Measurements from ENCODE around the gene PTPN14. TPM values are rescaled to one million over a fixed set of nuclear protein-coding genes. Genes with fewer than 3 reads are reported as not detected.

PTPN14 gene
- total RNA-seq, 4 donors from 2014 or later = 4.5 to 9.7 (median 7.1) TPM

GRCh38 chr1:214328770-214329469 is 222.5 kb downstream of the PTPN14 start:
- Histone ChIP-seq H3K9me3 (no peaks in the 10 kb centered on the region), H3K4me3 (no peak overlapping the region), H3K27me3 (no peaks in the 10 kb centered on the region), H3K4me1 (peaks cover 0 to 3% (median 0%) of the 10 kb centered on the region in 4 donors), H3K36me3 (no peaks in the 10 kb centered on the region), H3K27ac (no peak overlapping the region)
- TF ChIP-seq, protein P1, sequence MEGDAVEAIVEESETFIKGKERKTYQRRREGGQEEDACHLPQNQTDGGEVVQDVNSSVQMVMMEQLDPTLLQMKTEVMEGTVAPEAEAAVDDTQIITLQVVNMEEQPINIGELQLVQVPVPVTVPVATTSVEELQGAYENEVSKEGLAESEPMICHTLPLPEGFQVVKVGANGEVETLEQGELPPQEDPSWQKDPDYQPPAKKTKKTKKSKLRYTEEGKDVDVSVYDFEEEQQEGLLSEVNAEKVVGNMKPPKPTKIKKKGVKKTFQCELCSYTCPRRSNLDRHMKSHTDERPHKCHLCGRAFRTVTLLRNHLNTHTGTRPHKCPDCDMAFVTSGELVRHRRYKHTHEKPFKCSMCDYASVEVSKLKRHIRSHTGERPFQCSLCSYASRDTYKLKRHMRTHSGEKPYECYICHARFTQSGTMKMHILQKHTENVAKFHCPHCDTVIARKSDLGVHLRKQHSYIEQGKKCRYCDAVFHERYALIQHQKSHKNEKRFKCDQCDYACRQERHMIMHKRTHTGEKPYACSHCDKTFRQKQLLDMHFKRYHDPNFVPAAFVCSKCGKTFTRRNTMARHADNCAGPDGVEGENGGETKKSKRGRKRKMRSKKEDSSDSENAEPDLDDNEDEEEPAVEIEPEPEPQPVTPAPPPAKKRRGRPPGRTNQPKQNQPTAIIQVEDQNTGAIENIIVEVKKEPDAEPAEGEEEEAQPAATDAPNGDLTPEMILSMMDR (IDR thresholded peaks at IDR 0.05) = peak; percentile 82 to 91 (median 88)
- TF ChIP-seq EP300 (IDR thresholded peaks at IDR 0.05; ENCODE audit: low read depth) (no peak), POLR2A (IDR thresholded peaks at IDR 0.05) (no peak), POLR2AphosphoS5 (IDR thresholded peaks at IDR 0.05) (no peak)
- DNase-seq = peak; percentile 83
- 66% methylated on average over 10 of the region's 11 CpGs; no CpG with 5 or more reads in 1 of the 2 donors for WGBS, 2 donors (ENCODE audit: low coverage in 1 of 2)
- in situ Hi-C loops (cut with MboI; ENCODE audit: low pct_ligation_motif_present in 1 of 4, low pct_unique_long_range_greater_than_20kb in 1 of 4, low sequenced_read_pairs in 3 of 4) (loop anchor here in 3 of 4 donors (5.0 to 25.0 kb wide), 3 partner anchors 62 to 258 kb away; no protein-coding TSS in a partner anchor), intact Hi-C loops (cut with DNase I; ENCODE audit: low total_unique reads) (no loop called here)

DNA sequence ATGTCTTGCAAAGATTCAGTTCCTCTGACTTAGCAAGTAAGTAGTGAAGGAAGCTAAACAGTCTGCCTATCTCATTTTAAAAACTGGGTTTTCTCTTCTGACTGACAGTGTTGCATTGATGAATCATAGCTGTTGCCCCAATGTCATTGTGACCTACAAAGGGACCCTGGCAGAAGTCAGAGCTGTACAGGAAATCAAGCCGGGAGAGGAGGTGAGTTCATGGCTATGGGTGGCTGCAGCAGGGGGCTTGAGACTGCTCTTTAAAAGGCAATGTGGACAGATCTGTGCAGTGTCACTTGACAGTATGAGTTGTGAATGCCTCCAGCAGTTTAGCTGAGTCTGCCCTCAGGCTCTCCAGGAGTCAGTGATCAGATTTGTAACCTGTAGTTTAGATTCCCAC is 223.9 kb downstream of the PTPN14 start:
- intact Hi-C loops (cut with DNase I; ENCODE audit: low total_unique reads) (no loop called here), in situ Hi-C loops (cut with MboI; ENCODE audit: low pct_ligation_motif_present in 1 of 4, low pct_unique_long_range_greater_than_20kb in 1 of 4, low sequenced_read_pairs in 3 of 4) (loop anchor here in 3 of 4 donors (5.0 to 25.0 kb wide), 3 partner anchors 60 to 260 kb away; no protein-coding TSS in a partner anchor)
- no peaks in the 10 kb centered on the region for H3K27me3 ChIP-seq
- DNase-seq = no peak
- no peak overlapping the region for H3K27ac ChIP-seq
- no peaks in the 10 kb centered on the region for H3K4me1 ChIP-seq
- TF ChIP-seq, protein P1 (IDR thresholded peaks at IDR 0.05) = no peak
- TF ChIP-seq EP300 (IDR thresholded peaks at IDR 0.05; ENCODE audit: low read depth) (no peak), POLR2AphosphoS5 (IDR thresholded peaks at IDR 0.05) (no peak), POLR2A (IDR thresholded peaks at IDR 0.05) (no peak)
- no peak overlapping the region for H3K4me3 ChIP-seq
- H3K36me3 ChIP-seq = no peaks in the 10 kb centered on the region
- H3K9me3 ChIP-seq = no peaks in the 10 kb centered on the region
- 54 to 60% methylated on average over 1 of the region's 1 CpG for WGBS, 2 donors (ENCODE audit: low coverage in 1 of 2)

- no peaks in the 10 kb centered on the region for H3K27me3 ChIP-seq
- DNase-seq = no peak
- H3K9me3 ChIP-seq = no peaks in the 10 kb centered on the region
- intact Hi-C loops (cut with DNase I; ENCODE audit: low total_unique reads) = no loop called here
- no peaks in the 10 kb centered on the region for H3K36me3 ChIP-seq
- no peak overlapping the region for H3K27ac ChIP-seq
- 67 to 94% methylated on average over 3 to 5 of the region's 5 CpGs for WGBS, 2 donors (ENCODE audit: low coverage in 1 of 2)
- in situ Hi-C loops (cut with MboI; ENCODE audit: low pct_ligation_motif_present in 1 of 4, low pct_unique_long_range_greater_than_20kb in 1 of 4, low sequenced_read_pairs in 3 of 4) = loop anchor here in 3 of 4 donors (5.0 to 25.0 kb wide), 3 partner anchors 59 to 261 kb away; no protein-coding TSS in a partner anchor
- no peak overlapping the region for H3K4me3 ChIP-seq
- no peaks in the 10 kb centered on the region for H3K4me1 ChIP-seq
- TF ChIP-seq EP300 (IDR thresholded peaks at IDR 0.05; ENCODE audit: low read depth) (no peak), POLR2A (IDR thresholded peaks at IDR 0.05) (no peak), POLR2AphosphoS5 (IDR thresholded peaks at IDR 0.05) (no peak)
- TF ChIP-seq, protein P1 (IDR thresholded peaks at IDR 0.05) = no peak
Measured at GRCh38 chr1:214326406-214326805, 225.0 kb downstream of the PTPN14 start.

GRCh38 chr1:214324896-214325800 is 226.3 kb downstream of the PTPN14 start:
- TF ChIP-seq EP300 (IDR thresholded peaks at IDR 0.05; ENCODE audit: low read depth) = no peak
- no peak for TF ChIP-seq POLR2AphosphoS5 (IDR thresholded peaks at IDR 0.05)
- TF ChIP-seq, protein P1 (IDR thresholded peaks at IDR 0.05) = no peak
- TF ChIP-seq POLR2A (IDR thresholded peaks at IDR 0.05) = no peak
- H3K9me3 ChIP-seq = no peaks in the 10 kb centered on the region
- DNase-seq = no peak
- no peak overlapping the region for H3K4me3 ChIP-seq
- WGBS, 2 donors (ENCODE audit: low coverage in 1 of 2) = 88 to 90% methylated on average over 3 to 8 of the region's 8 CpGs
- H3K36me3 ChIP-seq = peaks cover 0 to 2% (median 0%) of the 10 kb centered on the region in 4 donors
- H3K27me3 ChIP-seq = no peaks in the 10 kb centered on the region
- intact Hi-C loops (cut with DNase I; ENCODE audit: low total_unique reads) (no loop called here), in situ Hi-C loops (cut with MboI; ENCODE audit: low pct_ligation_motif_present in 1 of 4, low pct_unique_long_range_greater_than_20kb in 1 of 4, low sequenced_read_pairs in 3 of 4) (loop anchor here (5.0 to 25.0 kb wide), 3 partner anchors 58 to 262 kb away; no protein-coding TSS in a partner anchor)
- no peak overlapping the region for H3K27ac ChIP-seq
- H3K4me1 ChIP-seq = no peaks in the 10 kb centered on the region

All from transverse colon (tissue), 4 donors.